Stimulated activated CD8-positive, alpha-beta memory T cell treated with anti-CD3 and anti-CD28 coated beads, Interleukin-15, amount 100 ng/mL, for 24 hours (primary cell): ENCODE results near the gene RHBDF1.
A peak's percentile ranks its signal among the peaks of the same experiment; 100 is the strongest.

Source experiments
- DNase-seq: peaks from one replicate; pipeline ENCODE4 v3.0.0-alpha.2; 2020; ENCODE audit warnings: low read depth

Gene RHBDF1

DNA sequence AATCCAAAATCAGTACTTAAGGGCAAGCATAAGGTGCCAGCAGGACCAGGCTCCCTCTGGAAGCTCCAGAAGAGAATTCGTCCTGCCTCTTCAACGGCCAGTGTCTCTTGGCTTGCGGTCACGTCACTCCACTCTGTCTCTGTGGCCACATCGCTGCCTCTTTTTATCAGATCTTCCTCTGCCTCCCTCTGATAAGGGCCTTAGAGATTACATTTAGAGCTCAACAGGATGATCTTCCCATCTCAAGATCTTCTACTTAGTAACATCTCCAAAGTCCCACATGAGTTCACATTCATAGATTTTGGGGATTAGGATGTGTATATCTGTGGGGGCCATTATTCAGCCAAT lies 22.5 kb upstream of the RHBDF1 start:
- DNase-seq, result no peak

DNA sequence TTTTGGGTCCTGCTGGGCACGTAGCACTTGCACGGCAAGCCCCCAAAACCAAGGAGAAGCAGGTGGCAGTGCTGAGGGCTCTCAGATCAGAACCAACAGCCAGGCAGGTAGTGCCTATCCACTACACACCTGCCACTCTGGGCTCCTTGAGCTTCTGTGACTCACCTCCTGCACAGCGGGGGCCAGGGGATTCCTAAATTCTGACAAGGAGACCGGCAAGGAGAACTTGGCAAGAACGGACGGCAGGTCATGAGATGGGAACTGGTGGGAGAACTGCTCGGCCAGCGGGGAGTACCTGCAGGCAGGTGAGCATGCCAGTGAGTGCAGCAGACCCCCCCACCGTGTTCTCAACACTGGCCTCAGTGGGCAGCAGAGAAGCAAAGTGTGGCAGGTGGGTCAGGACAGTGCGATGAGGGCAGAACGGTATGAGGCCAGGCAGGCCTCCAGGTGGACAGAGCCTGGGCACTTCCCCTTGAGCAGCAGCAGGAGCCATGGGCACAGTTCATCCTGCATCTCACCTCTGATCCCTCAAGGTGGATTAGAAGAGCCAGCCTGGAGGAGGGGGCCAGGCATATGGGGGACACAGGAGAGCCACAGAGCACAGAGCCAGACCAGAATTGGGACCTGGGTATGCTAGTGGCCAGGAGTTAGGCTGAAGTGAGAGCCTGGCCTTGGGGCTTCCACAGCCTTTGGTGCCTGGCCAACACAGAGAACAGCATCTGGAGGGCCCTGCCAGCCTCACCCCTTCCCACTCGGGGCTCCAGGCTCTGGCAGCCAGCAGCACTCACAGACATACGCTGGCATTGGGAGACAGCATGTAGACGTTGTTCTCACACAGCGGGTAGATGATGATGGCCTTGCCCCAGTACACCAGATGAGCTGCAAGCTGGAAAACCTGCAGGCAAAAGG lies 20.3 kb upstream of the RHBDF1 start:
- DNase-seq, result no peak

DNA sequence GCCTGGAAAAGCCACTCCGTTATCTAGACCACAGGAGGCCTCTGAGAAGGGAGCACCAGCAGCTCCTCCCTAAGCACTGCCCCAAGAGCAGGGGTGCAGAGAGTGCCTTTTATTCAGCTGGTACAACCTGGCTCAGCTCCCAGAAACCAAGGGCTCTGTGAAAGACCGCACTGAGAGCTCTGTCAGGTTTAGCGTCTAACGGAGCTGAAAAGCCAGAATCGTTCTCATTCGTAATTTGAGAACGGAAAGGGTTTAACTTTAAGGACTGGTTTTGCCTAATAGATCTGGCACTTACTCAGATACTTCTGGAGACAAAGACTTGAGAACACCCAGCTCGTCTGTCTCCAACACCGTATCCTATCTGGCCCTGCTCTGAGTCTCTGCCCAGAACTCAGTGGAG lies 19.1 kb upstream of the RHBDF1 start:
- no peak for DNase-seq

DNA sequence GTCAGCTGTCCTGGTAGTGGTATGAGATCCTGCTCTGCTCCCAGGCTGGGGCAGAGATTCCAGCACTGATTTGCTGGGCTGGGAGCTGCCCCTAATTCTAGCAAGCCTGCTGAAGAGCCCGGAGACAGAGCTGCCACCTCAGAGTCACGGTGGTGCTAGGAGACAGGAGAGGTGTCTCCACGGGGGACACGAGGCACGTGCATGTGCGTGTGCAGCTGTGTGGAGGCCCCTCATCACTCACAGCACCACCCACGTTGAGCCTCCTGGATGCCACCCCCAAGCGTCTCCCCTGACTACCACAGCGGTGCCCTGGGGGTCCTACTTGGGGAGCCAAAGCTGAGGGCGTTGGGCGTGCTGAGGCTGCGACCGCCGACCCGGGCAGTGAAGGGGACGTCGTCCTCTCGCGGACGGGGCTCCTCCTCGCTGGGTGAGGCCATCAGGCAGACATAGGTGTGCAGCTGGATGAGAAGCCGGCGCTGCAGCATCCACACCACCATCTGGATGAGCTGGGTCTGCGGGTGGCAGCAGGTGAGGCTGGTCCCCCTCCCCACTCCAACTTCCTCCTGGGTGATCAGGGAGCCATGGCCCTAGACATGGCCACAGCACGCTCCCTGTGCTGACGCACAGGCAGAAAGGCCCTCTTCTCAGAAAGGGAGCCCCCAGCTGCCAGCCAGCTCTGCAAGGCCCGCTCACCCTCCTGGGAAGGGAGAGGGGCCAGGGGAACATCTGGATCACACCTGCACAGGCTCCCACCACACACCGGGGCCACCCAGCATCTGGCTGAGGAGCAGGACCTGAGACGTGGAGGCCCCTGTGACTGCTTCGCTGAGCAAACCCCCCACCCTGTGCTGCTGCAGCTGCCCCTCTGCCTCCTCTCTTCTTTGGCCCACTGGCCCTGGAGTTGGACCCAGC lies 17.2 kb upstream of the RHBDF1 start:
- no peak for DNase-seq

DNA sequence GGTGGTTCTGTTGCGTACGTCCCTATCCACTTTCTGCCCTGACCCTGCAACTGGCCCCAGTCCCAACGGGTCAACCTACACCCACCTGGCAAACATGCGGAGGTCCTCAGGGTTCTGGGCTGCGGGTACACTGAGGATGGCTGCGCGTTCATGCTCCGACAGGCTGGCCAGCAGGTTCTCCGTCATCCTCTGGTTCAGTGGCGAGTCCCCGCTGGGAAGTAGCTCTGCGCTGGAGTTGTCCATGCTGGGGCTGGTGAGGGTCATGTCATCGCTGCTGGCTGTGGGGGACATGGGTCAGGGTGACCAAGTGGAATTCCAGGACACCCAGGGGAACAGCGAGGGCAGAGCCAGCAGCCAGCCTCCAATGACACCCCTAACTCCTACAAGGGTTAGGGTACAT lies 16.2 kb upstream of the RHBDF1 start:
- DNase-seq, result no peak

DNA sequence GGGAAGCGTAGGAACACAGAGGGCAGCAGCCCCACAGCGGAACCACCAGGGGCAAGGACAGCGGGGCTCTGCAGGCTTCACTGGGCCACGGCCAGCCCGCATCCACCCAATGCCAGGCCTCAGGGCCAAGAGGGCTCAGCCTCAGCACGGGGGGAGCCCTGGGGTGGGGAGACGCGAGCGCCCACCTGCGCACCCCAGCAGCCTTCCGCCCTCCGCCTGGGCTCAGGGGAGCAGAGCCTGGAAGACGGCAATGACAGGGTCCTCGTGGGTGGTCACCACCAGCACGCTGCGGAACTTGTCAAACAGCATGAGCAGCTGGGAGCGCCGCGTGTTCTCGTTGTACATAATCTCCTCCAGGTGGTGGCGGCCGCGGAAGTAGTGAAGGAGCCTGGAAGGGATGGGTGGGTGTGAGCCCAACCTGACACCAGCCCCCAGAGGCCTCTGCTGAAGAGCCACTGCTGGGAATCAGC lies 14.1 kb upstream of the RHBDF1 start:
- DNase-seq, result no peak

DNA sequence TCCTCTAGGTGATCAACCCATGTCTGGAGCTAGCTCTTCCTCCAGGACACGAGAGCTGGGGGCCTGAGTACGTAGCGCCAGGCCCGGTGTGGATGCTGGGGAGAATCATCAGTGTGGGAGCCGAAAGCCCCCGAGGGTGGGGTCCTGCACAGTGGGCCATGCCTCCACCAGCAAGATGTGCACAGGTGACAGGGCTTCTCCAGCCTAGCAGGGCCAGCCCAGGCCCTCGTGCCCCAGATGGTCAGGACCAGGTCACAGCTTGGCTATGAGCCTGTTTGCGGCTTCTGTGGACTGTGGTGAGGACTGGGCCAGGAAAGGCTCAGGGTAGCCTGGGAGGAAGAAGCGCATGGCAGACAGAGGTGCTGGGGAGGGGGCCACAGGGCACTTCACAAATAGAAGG lies 13.4 kb upstream of the RHBDF1 start:
- no peak for DNase-seq

DNA sequence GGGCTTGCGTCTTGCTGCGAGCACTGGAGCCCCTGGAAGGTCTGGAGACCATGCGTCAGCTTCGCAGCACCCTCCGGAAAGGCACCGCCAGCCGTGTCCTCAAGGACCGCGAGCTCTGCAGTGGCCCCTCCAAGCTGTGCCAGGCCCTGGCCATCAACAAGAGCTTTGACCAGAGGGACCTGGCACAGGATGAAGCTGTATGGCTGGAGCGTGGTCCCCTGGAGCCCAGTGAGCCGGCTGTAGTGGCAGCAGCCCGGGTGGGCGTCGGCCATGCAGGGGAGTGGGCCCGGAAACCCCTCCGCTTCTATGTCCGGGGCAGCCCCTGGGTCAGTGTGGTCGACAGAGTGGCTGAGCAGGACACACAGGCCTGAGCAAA lies 13.0 kb upstream of the RHBDF1 start:
- no peak for DNase-seq

DNA sequence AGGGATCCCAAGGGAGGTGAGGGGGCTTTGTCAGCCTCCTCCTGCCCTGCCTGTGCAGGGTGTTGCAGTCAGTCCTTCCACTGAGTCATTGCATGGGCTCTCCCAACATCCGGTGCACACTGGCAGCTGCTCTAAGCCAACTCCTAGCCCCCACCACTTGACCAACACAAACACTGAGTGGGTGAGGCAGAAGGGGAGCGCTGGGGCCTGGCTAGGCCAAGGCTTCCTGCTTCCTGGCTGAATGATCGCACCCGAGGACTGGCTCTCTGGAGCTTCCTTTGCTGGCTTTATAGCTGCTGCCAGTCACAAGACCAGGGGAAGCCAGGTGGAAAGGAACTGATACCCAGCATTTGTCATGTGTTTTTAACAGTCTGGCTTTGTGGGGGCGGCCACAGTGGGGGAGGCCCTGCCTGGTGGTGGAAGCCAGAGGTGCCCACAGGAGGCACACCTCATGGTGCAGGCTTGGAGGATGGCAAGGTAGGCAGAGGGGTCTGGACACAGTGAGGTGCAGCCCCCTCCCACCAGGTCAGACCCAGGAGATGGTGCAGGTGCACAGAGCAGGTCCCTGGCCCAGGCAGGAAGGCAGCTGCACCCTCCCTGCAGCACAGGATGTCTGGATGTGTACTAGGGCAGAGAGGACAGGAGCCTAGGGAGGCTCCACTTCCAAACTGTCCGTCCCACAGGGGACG lies 12.4 kb upstream of the RHBDF1 start:
- no peak for DNase-seq

DNA sequence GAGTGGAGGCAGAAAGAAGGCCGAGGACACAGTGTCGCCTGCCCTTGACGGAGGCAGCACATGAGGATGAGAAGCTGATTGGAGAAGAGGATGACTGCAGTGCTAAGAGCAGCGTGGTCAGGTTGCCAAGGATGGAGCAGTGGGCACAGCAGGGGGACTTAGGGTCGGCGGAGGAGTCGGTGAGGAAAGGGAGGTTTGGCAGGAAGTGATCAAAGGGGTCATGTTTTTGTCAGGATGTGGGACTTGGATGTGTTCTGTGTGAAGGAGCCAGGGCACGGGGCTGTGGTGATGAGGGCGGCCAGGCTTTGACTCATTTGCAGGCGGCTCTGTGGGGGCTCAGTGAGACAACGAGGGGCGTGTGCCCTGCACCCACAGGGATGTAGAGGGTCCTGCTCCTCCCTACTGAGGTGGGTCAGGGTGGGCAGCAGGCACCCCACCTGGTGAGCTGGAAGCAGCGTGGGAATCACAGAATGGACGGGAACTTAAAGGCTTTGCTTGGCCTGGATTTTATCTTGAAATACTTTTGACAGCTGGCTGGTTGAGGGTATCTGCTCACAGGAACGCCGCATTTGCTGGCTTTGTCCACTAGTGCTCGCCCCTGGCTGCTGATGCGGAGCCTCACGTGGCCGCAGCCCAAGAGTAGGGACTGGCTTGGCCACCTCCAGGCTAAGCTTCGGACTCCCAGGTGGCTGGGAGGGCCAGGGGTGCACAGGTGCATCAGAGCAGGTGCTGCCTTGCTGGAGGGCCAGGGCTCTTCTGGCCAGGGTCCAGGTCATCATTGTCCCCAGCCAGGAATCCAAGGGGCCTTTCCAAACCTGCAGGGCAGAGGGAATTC lies 11.6 kb upstream of the RHBDF1 start:
- DNase-seq, result no peak

DNA sequence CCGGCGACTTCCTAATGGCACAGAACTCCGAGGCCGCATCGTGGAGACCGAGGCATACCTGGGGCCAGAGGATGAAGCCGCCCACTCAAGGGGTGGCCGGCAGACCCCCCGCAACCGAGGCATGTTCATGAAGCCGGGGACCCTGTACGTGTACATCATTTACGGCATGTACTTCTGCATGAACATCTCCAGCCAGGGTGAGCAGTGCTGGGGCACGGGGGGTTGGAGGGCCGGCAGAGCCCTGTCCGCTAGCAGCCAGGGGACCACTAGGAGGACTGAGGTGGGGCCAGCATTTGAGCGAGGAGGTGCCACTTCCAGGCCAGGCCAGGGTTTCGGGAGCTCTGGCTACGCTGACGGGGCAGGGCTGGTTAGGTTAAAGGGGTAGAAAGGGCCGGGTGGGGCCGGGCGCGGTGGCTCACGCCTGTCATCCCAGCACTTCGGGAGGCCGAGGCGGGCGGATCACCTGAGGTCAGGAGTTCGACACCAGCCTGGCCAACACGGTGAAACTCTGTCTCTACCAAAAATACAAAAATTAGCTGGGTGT lies 10.7 kb upstream of the RHBDF1 start:
- DNase-seq, result no peak

DNA sequence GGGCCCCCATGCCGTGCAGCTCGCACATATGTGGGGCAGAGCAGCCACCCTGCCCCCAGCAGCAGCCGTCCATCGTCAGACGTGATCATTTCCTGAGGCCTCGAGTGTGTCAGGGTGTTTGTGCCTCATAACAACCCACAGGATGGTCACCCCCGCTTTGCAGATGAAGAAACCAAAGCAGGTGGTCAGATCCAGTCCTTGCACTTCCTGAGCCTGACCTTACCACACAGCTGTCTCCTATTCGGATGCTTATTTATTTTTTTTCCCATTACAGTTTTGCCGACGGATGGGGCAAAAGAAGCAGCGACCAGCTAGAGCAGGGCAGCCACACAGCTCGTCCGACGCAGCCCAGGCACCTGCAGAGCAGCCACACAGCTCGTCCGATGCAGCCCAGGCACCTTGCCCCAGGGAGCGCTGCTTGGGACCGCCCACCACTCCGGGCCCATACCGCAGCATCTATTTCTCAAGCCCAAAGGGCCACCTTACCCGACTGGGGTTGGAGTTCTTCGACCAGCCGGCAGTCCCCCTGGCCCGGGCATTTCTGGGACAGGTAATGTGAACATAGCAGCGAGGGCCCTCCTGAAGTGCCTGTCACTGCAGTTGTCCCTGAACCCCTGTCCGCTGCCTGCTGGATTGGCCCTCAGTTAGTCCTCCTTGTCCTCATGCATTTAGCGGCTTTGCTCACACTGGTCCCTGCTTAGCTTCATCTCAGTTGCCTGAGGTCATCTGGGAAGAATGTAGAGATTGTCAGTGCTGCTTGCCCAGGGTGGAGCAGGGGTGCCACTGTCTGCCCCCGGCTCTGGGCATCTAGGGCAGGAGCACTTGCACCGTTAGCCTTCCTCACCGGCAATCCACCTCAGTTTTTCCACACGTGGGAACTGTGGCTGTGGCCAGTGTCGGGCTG lies 7.0 kb upstream of the RHBDF1 start:
- no peak for DNase-seq

DNA sequence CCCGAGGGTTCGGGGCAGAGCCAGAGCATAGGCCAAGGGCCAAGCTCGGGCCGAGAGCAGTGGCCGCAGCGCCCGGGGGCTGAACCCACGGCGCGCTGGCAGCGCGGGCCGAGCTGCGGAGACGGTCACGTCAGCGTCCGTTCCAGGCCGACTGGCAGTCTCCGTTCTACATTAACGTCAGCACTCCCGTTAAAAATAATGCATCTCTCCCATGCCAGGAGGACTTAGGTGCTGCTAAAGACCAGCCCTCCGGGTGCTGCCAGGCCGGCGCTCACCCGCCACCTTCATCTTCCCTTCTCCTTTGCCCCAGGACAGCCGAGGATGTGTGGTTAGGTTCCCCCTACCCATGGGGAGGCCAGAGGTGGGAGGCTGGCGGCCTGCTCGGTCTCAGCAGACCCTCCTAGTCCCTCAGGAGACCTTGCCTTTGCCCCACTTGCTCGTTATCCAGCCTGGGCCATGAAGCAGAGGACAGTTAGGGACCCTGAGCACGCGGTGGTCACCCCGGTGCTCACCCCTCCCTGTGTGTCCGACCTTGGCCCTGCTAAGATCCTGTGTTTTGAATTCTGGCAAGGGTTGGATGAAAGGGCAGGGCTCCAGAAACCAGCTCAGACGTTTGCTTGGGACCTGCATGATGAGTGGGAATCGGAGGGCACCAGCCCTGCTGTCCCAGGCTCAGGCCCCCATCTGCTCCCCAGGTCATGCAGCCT lies 6.2 kb upstream of the RHBDF1 start:
- DNase-seq, result no peak

DNA sequence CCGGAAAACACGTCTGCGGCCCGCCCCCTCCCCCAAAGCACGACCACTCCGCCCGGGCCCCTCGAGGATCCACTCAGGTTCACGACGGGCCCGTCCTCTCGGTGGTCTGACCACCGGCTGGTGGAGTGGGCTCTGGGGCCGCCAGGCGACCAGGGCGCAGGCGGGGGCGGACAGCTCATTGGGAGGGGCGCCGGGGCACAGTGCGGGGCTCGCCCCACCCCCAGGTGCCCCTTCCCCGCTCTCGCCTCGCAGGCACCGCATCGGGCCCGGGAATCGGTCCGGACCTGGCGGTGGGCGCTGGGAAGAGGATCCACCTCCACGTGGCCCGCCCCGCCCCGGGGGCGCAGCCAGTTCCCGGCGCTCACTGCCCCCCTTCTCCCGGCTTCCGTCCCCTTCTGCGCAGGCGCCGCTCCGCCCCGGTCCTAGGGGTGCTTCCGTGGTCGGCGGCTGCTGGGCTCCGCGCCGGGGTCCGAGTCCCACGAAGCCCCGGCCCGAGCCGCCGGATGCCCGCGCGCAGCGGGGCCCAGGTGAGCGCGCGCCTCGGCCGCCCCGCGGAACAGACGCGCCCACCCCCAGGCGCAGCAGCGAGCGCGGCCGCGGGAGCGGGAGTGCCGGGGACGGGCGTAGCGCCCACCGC lies 5.5 kb upstream of the RHBDF1 start, which contains the start of gene MPG:
MPG (plus strand) TSS at position 419 of the 637 bp plus-strand sequence; CDS start at position 504, 85 bp downstream.
- DNase-seq, result peak; percentile 71

DNA sequence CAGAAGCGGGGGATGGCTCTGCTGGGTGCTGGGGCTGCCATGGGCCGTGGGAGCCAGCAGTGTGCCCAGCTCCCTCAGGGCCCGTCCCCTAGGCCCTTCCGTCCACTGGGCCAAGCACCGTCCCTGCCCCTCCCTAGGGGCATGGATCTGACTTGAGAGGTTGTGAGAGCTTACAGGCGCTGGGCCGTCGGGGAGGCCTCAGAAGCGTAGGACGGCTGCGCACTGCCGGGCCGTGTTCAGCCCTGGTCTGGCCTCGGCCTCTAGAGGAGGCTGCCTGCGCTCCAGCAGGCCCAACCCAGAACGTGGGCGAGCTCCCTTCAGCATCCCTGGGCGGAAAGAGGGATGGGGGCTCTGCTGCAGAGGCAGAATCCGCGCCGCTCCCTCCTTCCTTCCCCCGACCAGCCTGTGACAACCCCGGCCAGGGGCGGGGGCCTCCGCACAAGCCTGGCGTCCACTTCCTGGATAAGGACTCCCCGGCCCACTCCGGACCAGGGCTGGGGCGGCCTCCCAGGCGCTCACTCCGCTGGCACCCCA lies 4.9 kb upstream of the RHBDF1 start:
- no peak for DNase-seq

DNA sequence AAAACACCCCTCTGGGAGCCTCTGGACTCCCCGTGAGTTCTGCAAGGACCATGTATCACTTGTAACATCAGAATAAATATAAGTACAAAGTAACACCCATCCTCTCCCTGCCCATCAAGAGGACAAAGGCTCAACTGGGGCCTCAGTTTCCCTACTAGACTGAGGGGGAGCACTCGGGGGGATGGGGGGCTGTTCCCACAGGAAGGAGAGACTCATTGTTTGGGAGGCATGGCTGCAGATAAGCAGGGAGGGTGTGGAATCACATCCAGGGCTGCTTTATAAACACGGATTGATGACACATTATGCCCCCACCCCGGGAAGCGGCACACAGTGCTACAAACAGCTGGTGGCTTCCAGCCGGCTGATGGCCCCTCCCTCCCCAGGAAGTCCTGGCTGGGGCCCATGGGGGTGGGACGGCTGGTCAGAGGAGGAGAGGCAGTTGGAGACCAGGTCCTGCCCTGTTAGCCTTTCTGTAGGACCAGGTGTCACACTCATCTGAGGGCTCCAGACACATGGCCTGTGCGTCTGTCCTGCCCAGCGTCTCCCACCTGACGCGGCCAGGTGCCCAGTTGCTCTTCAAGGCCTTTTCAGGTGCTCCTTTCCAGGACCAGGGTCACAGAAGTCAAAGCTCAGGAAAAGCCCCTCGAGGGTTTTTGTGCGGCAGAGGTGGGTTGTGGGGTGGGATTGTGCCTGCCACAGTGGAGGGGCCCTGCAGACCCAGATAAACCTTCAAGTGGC lies 4.3 kb upstream of the RHBDF1 start:
- DNase-seq, result no peak

DNA sequence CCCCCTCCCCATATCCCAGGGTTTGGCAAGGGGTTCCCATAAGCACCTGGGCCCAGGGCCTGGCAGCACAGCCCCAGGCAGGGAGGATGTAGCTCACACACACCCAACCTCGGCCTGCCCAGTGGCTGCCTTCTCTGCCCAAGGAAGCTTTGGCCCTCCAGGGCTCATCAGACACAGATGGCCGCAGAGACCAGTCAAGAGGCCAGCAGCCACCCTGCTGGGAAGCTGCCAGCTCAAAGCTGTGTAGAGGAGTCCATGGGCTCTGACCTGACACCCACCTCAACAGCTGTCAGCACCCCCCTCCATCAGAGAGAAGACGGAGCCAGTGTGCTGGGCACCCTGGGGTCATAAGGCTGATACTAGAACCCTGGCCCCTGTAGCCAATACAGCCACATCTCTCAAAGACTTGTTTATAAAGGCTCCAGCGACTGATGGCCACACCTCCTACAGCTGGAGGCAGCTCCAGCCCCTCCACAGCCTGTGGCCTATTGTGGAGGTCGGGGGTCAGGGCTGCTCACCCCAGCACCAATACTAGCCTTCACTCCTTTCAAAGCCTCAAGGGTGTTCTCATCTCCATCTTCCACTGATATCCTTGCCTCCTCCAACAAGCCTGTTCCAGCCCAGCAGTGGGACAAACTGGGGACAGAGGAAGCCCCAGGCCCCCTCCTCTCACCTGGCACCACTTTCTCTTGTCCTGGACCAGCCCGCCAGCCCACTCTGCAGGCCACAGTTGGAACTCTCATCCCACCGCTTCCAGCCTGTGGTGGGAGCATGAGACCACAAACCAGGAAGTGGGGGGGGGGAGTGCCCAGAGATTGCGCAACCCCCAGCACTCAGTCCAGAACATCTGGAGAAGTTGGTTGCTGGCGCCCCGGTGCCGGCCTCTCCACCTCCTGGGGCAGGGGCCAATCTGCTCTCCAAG lies 3.4 kb upstream of the RHBDF1 start:
- no peak for DNase-seq
